Skeletal muscle tissue (tissue), 4 donors: ENCODE data around the gene TMCC1. TPM values are rescaled to one million over a fixed set of nuclear protein-coding genes. Genes with fewer than 3 reads are reported as not detected.
"Not testable (repeated sequence)": the region's sequence is repeated elsewhere in the genome, so short reads cannot be mapped to it uniquely, and the experiment has no call there.

Experiments
- H3K27ac ChIP-seq: one replicate; pipeline ENCODE4 v1.7.0; 2013; ENCODE audit warnings: mild to moderate bottlenecking, low read depth, low read length, inconsistent platforms
- H3K27me3 ChIP-seq, 3 donors: one replicate each; pipeline ENCODE4 v1.7.0; 2013; ENCODE audit warnings: low read length in 3 of 3; ENCODE audit not compliant: control insufficient read depth in 3 of 3, insufficient read depth in 3 of 3
- H3K36me3 ChIP-seq, 3 donors: one replicate each; pipeline ENCODE4 v1.7.0; 2013; ENCODE audit warnings: low read length in 3 of 3; ENCODE audit not compliant: control insufficient read depth in 3 of 3, insufficient read depth in 3 of 3
- H3K4me1 ChIP-seq, 3 donors: one replicate each; pipeline ENCODE4 v1.7.0; 2013; ENCODE audit warnings: low read length in 3 of 3, mild to moderate bottlenecking in 3 of 3; ENCODE audit not compliant: control insufficient read depth in 3 of 3, insufficient read depth in 3 of 3
- H3K4me3 ChIP-seq, 3 donors: one replicate each; pipeline ENCODE4 v1.7.0; 2013; ENCODE audit warnings: low read length in 3 of 3
- H3K9ac ChIP-seq, 3 donors: one replicate each; pipeline ENCODE4 v1.7.0; 2013; ENCODE audit warnings: low read length in 3 of 3, mild to moderate bottlenecking in 3 of 3, moderate library complexity in 2 of 3, low read depth in 1 of 3
- H3K9me3 ChIP-seq, 3 donors: one replicate each; pipeline ENCODE4 v1.7.0; 2013; ENCODE audit warnings: low read length in 3 of 3; ENCODE audit not compliant: control insufficient read depth in 3 of 3
- total RNA-seq: library from RNA; depleted of rRNA; stranded (reverse); fragments of >200 nt; gene quantifications from one replicate; pipeline ENCODE4 v1.2.3, GENCODE V29; 2014
- donor health status: Osteomylitis.

Gene TMCC1
- total RNA-seq, 1 donor from 2014 or later, result 65.8 TPM

- Histone ChIP-seq H3K4me1 (peaks cover 0 to 3% (median 0%) of the 10 kb centered on the region in 3 donors), H3K36me3 (no peaks in the 10 kb centered on the region), H3K27ac (no peak overlapping the region), H3K27me3 (no peaks in the 10 kb centered on the region), H3K4me3 (no peak overlapping the region), H3K9me3 (no peaks in the 10 kb centered on the region), H3K9ac (no peak overlapping the region)
Observed at GRCh38 chr3:129845956-129846355, 47.6 kb downstream of the TMCC1 start.

- Histone ChIP-seq H3K27me3 (no peaks in the 10 kb centered on the region), H3K27ac (no peak overlapping the region), H3K9ac (no peak overlapping the region), H3K4me1 (peaks cover 0 to 7% (median 0%) of the 10 kb centered on the region in 3 donors), H3K9me3 (no peaks in the 10 kb centered on the region), H3K36me3 (no peaks in the 10 kb centered on the region), H3K4me3 (no peak overlapping the region)
Observed at GRCh38 chr3:129840707-129841360, 52.7 kb downstream of the TMCC1 start.

GRCh38 chr3:129838086-129838485, 55.4 kb downstream of the TMCC1 start:
- no peak overlapping the region for H3K9ac ChIP-seq
- peaks cover 0 to 15% (median 7%) of the 10 kb centered on the region in 3 donors for H3K4me1 ChIP-seq
- H3K4me3 ChIP-seq, result no peak overlapping the region
- H3K9me3 ChIP-seq, result no peaks in the 10 kb centered on the region
- no peaks in the 10 kb centered on the region for H3K27me3 ChIP-seq
- no peak overlapping the region for H3K27ac ChIP-seq
- H3K36me3 ChIP-seq, result no peaks in the 10 kb centered on the region

GRCh38 chr3:129837065-129837642, 56.4 kb downstream of the TMCC1 start:
- Histone ChIP-seq H3K27ac (no peak overlapping the region), H3K9ac (no peak overlapping the region)

GRCh38 chr3:129836381-129837064, 57.0 kb downstream of the TMCC1 start:
- H3K4me3 ChIP-seq, result no peak overlapping the region
- H3K27ac ChIP-seq, result no peak overlapping the region
- H3K27me3 ChIP-seq, result no peaks in the 10 kb centered on the region
- H3K9ac ChIP-seq, result no peak overlapping the region
- H3K9me3 ChIP-seq, result no peaks in the 10 kb centered on the region
- no peaks in the 10 kb centered on the region for H3K36me3 ChIP-seq
- peaks cover 0 to 18% (median 11%) of the 10 kb centered on the region in 3 donors for H3K4me1 ChIP-seq

More at GRCh38 chr3:129837065-129837642, 56.4 kb downstream of the TMCC1 start:
- H3K9me3 ChIP-seq, result no peaks in the 10 kb centered on the region
- no peak overlapping the region for H3K4me3 ChIP-seq
- no peaks in the 10 kb centered on the region for H3K27me3 ChIP-seq
- H3K4me1 ChIP-seq, result peaks cover 0 to 15% (median 8%) of the 10 kb centered on the region in 3 donors
- H3K36me3 ChIP-seq, result no peaks in the 10 kb centered on the region

GRCh38 chr3:129835198-129835597, 58.3 kb downstream of the TMCC1 start:
- Histone ChIP-seq H3K4me1 (peaks cover 3 to 22% (median 20%) of the 10 kb centered on the region in 3 donors), H3K27ac (peak overlapping the region; percentile 10), H3K4me3 (no peak overlapping the region), H3K36me3 (no peaks in the 10 kb centered on the region), H3K9me3 (no peaks in the 10 kb centered on the region), H3K27me3 (no peaks in the 10 kb centered on the region), H3K9ac (no peak overlapping the region)

GRCh38 chr3:129834580-129834979, 58.9 kb downstream of the TMCC1 start:
- Histone ChIP-seq H3K27me3 (no peaks in the 10 kb centered on the region), H3K9me3 (no peaks in the 10 kb centered on the region), H3K9ac (peak overlapping the region in 1 of 3 donors; percentile 7), H3K36me3 (no peaks in the 10 kb centered on the region), H3K4me1 (peaks cover 3 to 27% (median 23%) of the 10 kb centered on the region in 3 donors), H3K4me3 (no peak overlapping the region), H3K27ac (peak overlapping the region; percentile 63)

GRCh38 chr3:129831942-129832341, 61.6 kb downstream of the TMCC1 start:
- H3K4me3 ChIP-seq, H3K36me3 ChIP-seq, H3K27me3 ChIP-seq, H3K9me3 ChIP-seq, H3K9ac ChIP-seq: not testable (repeated sequence)
- Histone ChIP-seq H3K27ac (peak overlapping the region; percentile 7), H3K4me1 (peaks cover 6 to 30% (median 23%) of the 10 kb centered on the region in 3 donors)

- peaks cover 6 to 26% (median 23%) of the 10 kb centered on the region in 3 donors for H3K4me1 ChIP-seq
Observed at GRCh38 chr3:129831503-129831902, 62.0 kb downstream of the TMCC1 start.

GRCh38 chr3:129829640-129830039, 63.9 kb downstream of the TMCC1 start:
- H3K27ac ChIP-seq, result no peak overlapping the region

More at GRCh38 chr3:129831503-129831902, 62.0 kb downstream of the TMCC1 start:
- Histone ChIP-seq H3K9me3 (no peaks in the 10 kb centered on the region), H3K27ac (peak overlapping the region; percentile 7), H3K36me3 (no peaks in the 10 kb centered on the region), H3K9ac (no peak overlapping the region), H3K4me3 (no peak overlapping the region), H3K27me3 (no peaks in the 10 kb centered on the region)

More at GRCh38 chr3:129829640-129830039, 63.9 kb downstream of the TMCC1 start:
- no peak overlapping the region for H3K9ac ChIP-seq
- no peak overlapping the region for H3K4me3 ChIP-seq
- peaks cover 6 to 23% (median 22%) of the 10 kb centered on the region in 3 donors for H3K4me1 ChIP-seq
- no peaks in the 10 kb centered on the region for H3K27me3 ChIP-seq
- H3K9me3 ChIP-seq, result no peaks in the 10 kb centered on the region
- H3K36me3 ChIP-seq, result no peaks in the 10 kb centered on the region
